Parathyroid adenoma (tissue), 2 donors: ENCODE measurements around the gene SAPCD1.
A peak's percentile ranks its signal among the peaks of the same experiment; 100 is the strongest.

Experiments used
- H2AFZ ChIP-seq: fragments of 300-600 bp; sonication (generic); one replicate; pipeline ENCODE4 v1.7.0; 2017; ENCODE audit warnings: antibody characterized with exemption, mild to moderate bottlenecking
- H3K27ac ChIP-seq: fragments of 300-600 bp; sonication (generic); one replicate; pipeline ENCODE4 v1.7.0; 2017
- H3K27me3 ChIP-seq: fragments of 300-600 bp; sonication (generic); one replicate; pipeline ENCODE4 v1.7.0; 2017; ENCODE audit warnings: low read length; ENCODE audit not compliant: control insufficient read depth, insufficient read depth
- H3K36me3 ChIP-seq: fragments of 300-600 bp; sonication (generic); one replicate; pipeline ENCODE4 v1.7.0; 2017; ENCODE audit warnings: low read length; ENCODE audit not compliant: control insufficient read depth, insufficient read depth
- H3K4me1 ChIP-seq: fragments of 300-600 bp; sonication (generic); one replicate; pipeline ENCODE4 v1.7.0; 2017; ENCODE audit warnings: control low read depth
- H3K4me2 ChIP-seq: fragments of 300-600 bp; sonication (generic); one replicate; pipeline ENCODE4 v1.7.0; 2017; ENCODE audit warnings: low read length
- H3K4me3 ChIP-seq: fragments of 300-600 bp; sonication (generic); one replicate; pipeline ENCODE4 v1.7.0; 2017; ENCODE audit warnings: low read depth, low read length
- H3K79me2 ChIP-seq: fragments of 300-600 bp; sonication (generic); one replicate; pipeline ENCODE4 v1.7.0; 2017; ENCODE audit warnings: control low read depth
- H3K9ac ChIP-seq: fragments of 300-600 bp; sonication (generic); one replicate; pipeline ENCODE4 v1.7.0; 2017; ENCODE audit warnings: mild to moderate bottlenecking
- H3K9me3 ChIP-seq: fragments of 300-600 bp; sonication (generic); one replicate; pipeline ENCODE4 v1.7.0; 2017; ENCODE audit warnings: low read length; ENCODE audit not compliant: control insufficient read depth
- CTCF ChIP-seq: fragments of 300-600 bp; sonication (generic); IDR thresholded peaks from one replicate; pipeline ENCODE4 v1.7.0; 2017; ENCODE audit warnings: antibody characterized with exemption, mild to moderate bottlenecking
- donor health status: primary hyperparathyroidism.

SAPCD1 gene

GRCh38 chr6:31717499-31718222 is 44.8 kb upstream of the SAPCD1 start:
- no peaks in the 10 kb centered on the region for H3K9me3 ChIP-seq
- no peaks in the 10 kb centered on the region for H3K79me2 ChIP-seq
- no peaks in the 10 kb centered on the region for H3K36me3 ChIP-seq
- peaks cover 14% of the 10 kb centered on the region for H3K4me1 ChIP-seq
- peak overlapping the region; percentile 3 for H2AFZ ChIP-seq
- TF ChIP-seq CTCF, result peak; percentile 29
- H3K4me3 ChIP-seq, result no peak overlapping the region
- peak overlapping the region; percentile 45 for H3K4me2 ChIP-seq
- peak overlapping the region; percentile 15 for H3K27ac ChIP-seq
- no peak overlapping the region for H3K9ac ChIP-seq
- H3K27me3 ChIP-seq, result no peaks in the 10 kb centered on the region

- Histone ChIP-seq H3K27me3 (no peaks in the 10 kb centered on the region), H3K27ac (peak overlapping the region; percentile 15), H3K36me3 (no peaks in the 10 kb centered on the region), H3K79me2 (no peaks in the 10 kb centered on the region), H3K9ac (no peak overlapping the region), H3K4me1 (peaks cover 14% of the 10 kb centered on the region), H3K4me3 (no peak overlapping the region), H3K4me2 (peak overlapping the region; percentile 45), H2AFZ (peak overlapping the region; percentile 3), H3K9me3 (no peaks in the 10 kb centered on the region)
- no peak for TF ChIP-seq CTCF
These were observed 44.2 kb upstream of the SAPCD1 start for GRCh38 chr6:31718265-31718664.

- Histone ChIP-seq H3K9ac (no peak overlapping the region), H3K4me1 (peaks cover 14% of the 10 kb centered on the region), H2AFZ (peak overlapping the region; percentile 3), H3K27ac (no peak overlapping the region), H3K27me3 (no peaks in the 10 kb centered on the region), H3K79me2 (no peaks in the 10 kb centered on the region), H3K4me3 (no peak overlapping the region), H3K9me3 (no peaks in the 10 kb centered on the region), H3K36me3 (no peaks in the 10 kb centered on the region), H3K4me2 (no peak overlapping the region)
- TF ChIP-seq CTCF, result no peak
These were observed 43.5 kb upstream of the SAPCD1 start for GRCh38 chr6:31719001-31719400.

- Histone ChIP-seq H3K4me3 (no peak overlapping the region), H3K4me1 (peaks cover 14% of the 10 kb centered on the region), H3K79me2 (no peaks in the 10 kb centered on the region), H3K9ac (no peak overlapping the region), H2AFZ (no peak overlapping the region), H3K9me3 (no peaks in the 10 kb centered on the region), H3K27ac (no peak overlapping the region), H3K36me3 (no peaks in the 10 kb centered on the region), H3K4me2 (no peak overlapping the region), H3K27me3 (no peaks in the 10 kb centered on the region)
- TF ChIP-seq CTCF, result no peak
These were observed 42.2 kb upstream of the SAPCD1 start for GRCh38 chr6:31720196-31720770.
